CD4-positive, alpha-beta T cell treated with Interferon gamma for 1 hour (primary cell): ENCODE results near the gene SP3.

Experiments
- DNase-seq: peaks from one replicate; pipeline ENCODE4 v3.0.0-alpha.2; 2020

SP3 gene

GRCh38 chr2:173965372-173966025 lies at the start of gene SP3:
TSS of gene SP3 (minus strand) at chr2:173965373. CDS start at chr2:173965171, 202 bp downstream.
- DNase-seq = peak; percentile 96

- DNase-seq = no peak
Measured at GRCh38 chr2:174014699-174015070, 49.5 kb upstream of the SP3 start.

- DNase-seq = no peak
Measured at GRCh38 chr2:174014011-174014698, 49.0 kb upstream of the SP3 start.

GRCh38 chr2:174013315-174013751 lies 48.2 kb upstream of the SP3 start:
- DNase-seq = no peak

- peak; percentile 50 for DNase-seq
Measured at GRCh38 chr2:174012347-174013314, 47.5 kb upstream of the SP3 start.

- no peak for DNase-seq
Measured at GRCh38 chr2:174011796-174012195, 46.6 kb upstream of the SP3 start.

- DNase-seq = no peak
Measured at GRCh38 chr2:174011173-174011572, 46.0 kb upstream of the SP3 start.

GRCh38 chr2:174009488-174010223 lies 44.5 kb upstream of the SP3 start:
- no peak for DNase-seq

- no peak for DNase-seq
Measured at GRCh38 chr2:174008720-174009119, 43.5 kb upstream of the SP3 start.

GRCh38 chr2:174007010-174007409 lies 41.8 kb upstream of the SP3 start:
- DNase-seq = no peak

- no peak for DNase-seq
Measured at GRCh38 chr2:174005801-174006419, 40.7 kb upstream of the SP3 start.

- DNase-seq = no peak
Measured at GRCh38 chr2:174004905-174005605, 39.9 kb upstream of the SP3 start.

GRCh38 chr2:174003720-174004695 lies 38.8 kb upstream of the SP3 start:
- DNase-seq = no peak

GRCh38 chr2:174002679-174003078 lies 37.5 kb upstream of the SP3 start:
- DNase-seq = no peak

- DNase-seq = no peak
Measured at GRCh38 chr2:174001107-174001506, 35.9 kb upstream of the SP3 start.

GRCh38 chr2:173999724-174000123 lies 34.6 kb upstream of the SP3 start:
- no peak for DNase-seq

- DNase-seq = no peak
Measured at GRCh38 chr2:173999272-173999671, 34.1 kb upstream of the SP3 start.

- no peak for DNase-seq
Measured at GRCh38 chr2:173998386-173998785, 33.2 kb upstream of the SP3 start.

- DNase-seq = no peak
Measured at GRCh38 chr2:173997753-173998152, 32.6 kb upstream of the SP3 start.

- peak; percentile 83 for DNase-seq
Measured at GRCh38 chr2:173997269-173997668, 32.1 kb upstream of the SP3 start.
